ENCODE data around the gene ACOT8. TPM values are rescaled to one million over a fixed set of nuclear protein-coding genes. Genes with fewer than 3 reads are reported as not detected.
"Not testable (repeated sequence)": the region's sequence is repeated elsewhere in the genome, so short reads cannot be mapped to it uniquely, and the experiment has no call there.

Gene ACOT8
- total and polyA plus RNA-seq, 10 of the 15 experiments (the other 5 are each of a cell fraction or from before 2014, with no cell fraction given), result 5.1 to 47.9 (median 31.8) TPM

GRCh38 chr20:45902199-45902701 is 45.1 kb upstream of the ACOT8 start:
- Histone ChIP-seq H3K4me2 (ENCODE audit: control insufficient read depth, insufficient read depth) (no peak overlapping the region), H3K36me3 (ENCODE audit: control insufficient read depth in 2 of 2, insufficient read depth in 2 of 2, low read length in 1 of 2) (no peaks in the 10 kb centered on the region), H2AFZ (ENCODE audit: control insufficient read depth, low read depth, low read length) (no peak overlapping the region), H3K27me3 (replicated peaks in 1 of 2; ENCODE audit: control insufficient read depth in 2 of 2, insufficient read depth in 2 of 2, low read length in 1 of 2) (no peaks in the 10 kb centered on the region), H3K4me1 (ENCODE audit: control insufficient read depth, insufficient read depth, low read length) (no peaks in the 10 kb centered on the region), H4K20me1 (ENCODE audit: control insufficient read depth, insufficient read depth) (no peaks in the 10 kb centered on the region), H3K4me3 (no peak overlapping the region), H3K27ac (ENCODE audit: control insufficient read depth, insufficient read depth) (no peak overlapping the region), H3K9me3 (replicated peaks; ENCODE audit: control insufficient read depth, insufficient read depth, low read length) (no peaks in the 10 kb centered on the region), H3K79me2 (ENCODE audit: control insufficient read depth, insufficient read depth, low read length) (no peaks in the 10 kb centered on the region), H3K9ac (ENCODE audit: control insufficient read depth, insufficient read depth, low read length) (no peak overlapping the region)
- FAIRE-seq, result no peak
- in situ Hi-C loops (cut with MboI), result no loop called here
- RAD21 ChIA-PET (ENCODE audit: unreplicated experiment), result no interaction called here
- intact Hi-C loops (cut with micrococcal nuclease; ENCODE audit: unreplicated experiment), result no loop called here
- no TSS peak for BruUV-seq (replicated peaks)
- no peak for TF ChIP-seq SMARCA5 (IDR thresholded peaks at IDR 0.05)
- TF ChIP-seq NFYA (IDR thresholded peaks at IDR 0.05; ENCODE audit: borderline replicate concordance, low read depth, low read length), result no peak
- TF ChIP-seq POLR2A (IDR thresholded peaks at IDR 0.05; ENCODE audit: low read depth, low read length), result peak; percentile 43; the same call in 1 of the 2 replicates
- POLR2A ChIA-PET, result interaction anchor here (0.7 to 1.0 kb wide), 2 partner anchors 9 to 31 kb away, joined by 3 to 7 read pairs; no protein-coding TSS in a partner anchor
- DNase-seq (ENCODE audit: low read depth, low spot score), result no peak
- CTCF ChIA-PET, result interaction anchor here (0.8 kb wide), 1 partner anchor 12 kb away, joined by 3 read pairs; no protein-coding TSS in a partner anchor
- WGBS (ENCODE audit: insufficient coverage, insufficient replicate concordance, low lambda C conversion rate, missing lambda C conversion rate), result 72% methylated on average over 14 of the region's 14 CpGs
- SMC1A ChIA-PET (ENCODE audit: uncharacterized antibody, unreplicated experiment), result no interaction called here
- no peak for ATAC-seq

GRCh38 chr20:45901332-45901731 is 44.1 kb upstream of the ACOT8 start:
- H3K79me2 ChIP-seq (ENCODE audit: control insufficient read depth, insufficient read depth, low read length); H3K4me1 ChIP-seq (ENCODE audit: control insufficient read depth, insufficient read depth, low read length); H4K20me1 ChIP-seq (ENCODE audit: control insufficient read depth, insufficient read depth); RAD21 ChIA-PET (ENCODE audit: unreplicated experiment); SMC1A ChIA-PET (ENCODE audit: uncharacterized antibody, unreplicated experiment); intact Hi-C loops (cut with micrococcal nuclease; ENCODE audit: unreplicated experiment); H3K9ac ChIP-seq (ENCODE audit: control insufficient read depth, insufficient read depth, low read length); FAIRE-seq; ATAC-seq; H3K27me3 ChIP-seq (replicated peaks in 1 of 2; ENCODE audit: control insufficient read depth in 2 of 2, insufficient read depth in 2 of 2, low read length in 1 of 2); H3K27ac ChIP-seq (ENCODE audit: control insufficient read depth, insufficient read depth); H3K9me3 ChIP-seq (replicated peaks; ENCODE audit: control insufficient read depth, insufficient read depth, low read length); BruUV-seq (replicated peaks); H3K4me2 ChIP-seq (ENCODE audit: control insufficient read depth, insufficient read depth); in situ Hi-C loops (cut with MboI); H3K4me3 ChIP-seq; DNase-seq (ENCODE audit: low read depth, low spot score); H3K36me3 ChIP-seq (ENCODE audit: control insufficient read depth in 2 of 2, insufficient read depth in 2 of 2, low read length in 1 of 2); H2AFZ ChIP-seq (ENCODE audit: control insufficient read depth, low read depth, low read length): not testable (repeated sequence)
- ChIA-PET CTCF (interaction anchor here (0.8 kb wide), 2 partner anchors 11 to 68 kb away, joined by 3 read pairs; no protein-coding TSS in a partner anchor), POLR2A (interaction anchor here (1.0 kb wide), 1 partner anchor 32 kb away, joined by 3 read pairs; no protein-coding TSS in a partner anchor)
- 96% methylated on average over 6 of the region's 6 CpGs for WGBS (ENCODE audit: insufficient coverage, insufficient replicate concordance, low lambda C conversion rate, missing lambda C conversion rate)

Measured in GM12878 (cell line).